GM19397 (cell line): ENCODE results near the gene CR1L.
"Not testable (repeated sequence)": the region's sequence is repeated elsewhere in the genome, so short reads cannot be mapped to it uniquely, and the experiment has no call there.

Experiments used
- ATAC-seq: cut with Tn5 transposase; IDR thresholded peaks from one replicate; pipeline ENCODE4 v1.9.1; 2021; ENCODE audit warnings: mild to moderate bottlenecking, moderate library complexity; ENCODE audit not compliant: unreplicated experiment

CR1L gene

GRCh38 chr1:207744000-207744534, 99.1 kb downstream of the CR1L start:
- no peak for ATAC-seq

- no peak for ATAC-seq
These were observed 100.4 kb downstream of the CR1L start for GRCh38 chr1:207745285-207745684.

- no peak for ATAC-seq
These were observed 101.2 kb downstream of the CR1L start for GRCh38 chr1:207745839-207746767.

- ATAC-seq, result no peak
These were observed 102.9 kb downstream of the CR1L start for GRCh38 chr1:207747627-207748492.

GRCh38 chr1:207748737-207749528, 104.0 kb downstream of the CR1L start:
- ATAC-seq, result no peak

- ATAC-seq, result no peak
These were observed 105.8 kb downstream of the CR1L start for GRCh38 chr1:207750631-207751305.

- ATAC-seq, result not testable (repeated sequence)
These were observed 106.5 kb downstream of the CR1L start for GRCh38 chr1:207751463-207751789.

GRCh38 chr1:207751790-207752455, 107.0 kb downstream of the CR1L start, which contains the start of gene CD46:
Gene CD46, plus strand, starts transcription at chr1:207752054. Its CDS starts 159 bp downstream, at chr1:207752213.
- ATAC-seq, result peak; percentile 95

- ATAC-seq, result peak; percentile 25
These were observed 107.6 kb downstream of the CR1L start for GRCh38 chr1:207752456-207752998.

GRCh38 chr1:207753611-207754010, 108.7 kb downstream of the CR1L start:
- ATAC-seq, result no peak

- no peak for ATAC-seq
These were observed 109.1 kb downstream of the CR1L start for GRCh38 chr1:207754011-207754410.

- ATAC-seq, result no peak
These were observed 110.2 kb downstream of the CR1L start for GRCh38 chr1:207754974-207755700.

GRCh38 chr1:207755846-207756693, 111.1 kb downstream of the CR1L start:
- ATAC-seq, result no peak

- no peak for ATAC-seq
These were observed 117.7 kb downstream of the CR1L start for GRCh38 chr1:207762622-207763021.

GRCh38 chr1:207763091-207763490, 118.2 kb downstream of the CR1L start:
- no peak for ATAC-seq

- ATAC-seq, result no peak
These were observed 119.0 kb downstream of the CR1L start for GRCh38 chr1:207763972-207764371.

GRCh38 chr1:207766569-207766968, 121.6 kb downstream of the CR1L start:
- no peak for ATAC-seq

GRCh38 chr1:207770514-207770913, 125.6 kb downstream of the CR1L start:
- not testable (repeated sequence) for ATAC-seq
